ENCODE measurements around the gene TMEM18.

DNA sequence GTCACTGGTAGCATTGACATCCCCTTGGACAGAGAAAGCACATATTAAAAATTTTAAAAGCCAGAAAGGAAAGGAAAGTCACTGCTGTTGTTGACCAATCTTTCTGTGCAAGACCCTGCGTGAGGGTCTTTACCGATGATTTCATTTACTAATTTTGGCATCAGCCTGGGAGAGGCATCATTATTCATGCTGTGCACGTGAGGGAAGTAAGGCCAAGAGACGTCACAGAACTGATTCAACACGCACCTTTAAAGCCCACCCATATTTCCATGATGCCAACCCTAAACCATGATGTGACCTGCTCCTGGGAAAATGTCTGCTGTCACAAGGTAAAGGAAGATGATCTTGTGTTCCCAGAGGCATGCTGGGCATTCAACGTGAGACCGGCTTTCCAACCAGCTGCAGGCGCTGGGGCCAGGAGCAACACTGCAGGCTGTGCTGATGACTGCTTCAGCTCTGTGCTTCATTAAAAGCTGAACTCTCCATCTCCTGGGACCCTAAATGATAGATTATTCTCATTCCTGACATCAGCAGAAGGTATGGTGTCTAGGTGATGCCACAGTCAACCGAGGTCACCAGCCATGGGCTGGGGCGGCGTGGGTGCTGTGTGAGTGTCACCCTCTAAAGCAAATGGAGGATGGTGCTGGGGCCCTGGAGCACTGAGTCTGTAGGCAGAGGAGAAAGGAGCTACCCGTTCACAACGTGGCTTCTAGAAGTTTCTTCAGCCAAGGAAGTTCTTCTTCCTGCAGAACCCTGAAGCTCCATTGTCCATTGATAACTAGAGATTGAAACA is 53.9 kb downstream of the TMEM18 start:
- TF ChIP-seq, protein P1, sequence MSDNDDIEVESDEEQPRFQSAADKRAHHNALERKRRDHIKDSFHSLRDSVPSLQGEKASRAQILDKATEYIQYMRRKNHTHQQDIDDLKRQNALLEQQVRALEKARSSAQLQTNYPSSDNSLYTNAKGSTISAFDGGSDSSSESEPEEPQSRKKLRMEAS (IDR thresholded peaks at IDR 0.05) = no peak
- TF ChIP-seq CREB1 (IDR thresholded peaks at IDR 0.05; ENCODE audit: low read depth) (no peak), TEAD4 (IDR thresholded peaks at IDR 0.05) (no peak), EP300 (IDR thresholded peaks at IDR 0.05; ENCODE audit: borderline replicate concordance) (no peak), TAF1 (IDR thresholded peaks at IDR 0.05; ENCODE audit: low read depth) (no peak), ZBTB7A (IDR thresholded peaks at IDR 0.05; ENCODE audit: low read depth) (no peak), NFIC (IDR thresholded peaks at IDR 0.05) (no peak), CEBPB (IDR thresholded peaks at IDR 0.05) (no peak), EGR1 (IDR thresholded peaks at IDR 0.05) (no peak), YY1 (IDR thresholded peaks at IDR 0.05; ENCODE audit: low read depth) (no peak), RAD21 (IDR thresholded peaks at IDR 0.05; ENCODE audit: low read depth) (no peak)
- TF ChIP-seq, protein P2, sequence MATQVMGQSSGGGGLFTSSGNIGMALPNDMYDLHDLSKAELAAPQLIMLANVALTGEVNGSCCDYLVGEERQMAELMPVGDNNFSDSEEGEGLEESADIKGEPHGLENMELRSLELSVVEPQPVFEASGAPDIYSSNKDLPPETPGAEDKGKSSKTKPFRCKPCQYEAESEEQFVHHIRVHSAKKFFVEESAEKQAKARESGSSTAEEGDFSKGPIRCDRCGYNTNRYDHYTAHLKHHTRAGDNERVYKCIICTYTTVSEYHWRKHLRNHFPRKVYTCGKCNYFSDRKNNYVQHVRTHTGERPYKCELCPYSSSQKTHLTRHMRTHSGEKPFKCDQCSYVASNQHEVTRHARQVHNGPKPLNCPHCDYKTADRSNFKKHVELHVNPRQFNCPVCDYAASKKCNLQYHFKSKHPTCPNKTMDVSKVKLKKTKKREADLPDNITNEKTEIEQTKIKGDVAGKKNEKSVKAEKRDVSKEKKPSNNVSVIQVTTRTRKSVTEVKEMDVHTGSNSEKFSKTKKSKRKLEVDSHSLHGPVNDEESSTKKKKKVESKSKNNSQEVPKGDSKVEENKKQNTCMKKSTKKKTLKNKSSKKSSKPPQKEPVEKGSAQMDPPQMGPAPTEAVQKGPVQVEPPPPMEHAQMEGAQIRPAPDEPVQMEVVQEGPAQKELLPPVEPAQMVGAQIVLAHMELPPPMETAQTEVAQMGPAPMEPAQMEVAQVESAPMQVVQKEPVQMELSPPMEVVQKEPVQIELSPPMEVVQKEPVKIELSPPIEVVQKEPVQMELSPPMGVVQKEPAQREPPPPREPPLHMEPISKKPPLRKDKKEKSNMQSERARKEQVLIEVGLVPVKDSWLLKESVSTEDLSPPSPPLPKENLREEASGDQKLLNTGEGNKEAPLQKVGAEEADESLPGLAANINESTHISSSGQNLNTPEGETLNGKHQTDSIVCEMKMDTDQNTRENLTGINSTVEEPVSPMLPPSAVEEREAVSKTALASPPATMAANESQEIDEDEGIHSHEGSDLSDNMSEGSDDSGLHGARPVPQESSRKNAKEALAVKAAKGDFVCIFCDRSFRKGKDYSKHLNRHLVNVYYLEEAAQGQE (IDR thresholded peaks at IDR 0.05; ENCODE audit: low read depth) = no peak

Measured in Ishikawa (cell line).